ENCODE results near the gene ABCB4. TPM values are rescaled to one million over a fixed set of nuclear protein-coding genes. Genes with fewer than 3 reads are reported as not detected.

The ABCB4 gene
- total RNA-seq, 2 donors from 2014 or later: 4.2 to 7.4 TPM

- no peak for DNase-seq (ENCODE audit: low spot score)
- H3K27me3 ChIP-seq: no peaks in the 10 kb centered on the region
Observed at GRCh38 chr7:87451187-87451586, 24.3 kb downstream of the ABCB4 start.

GRCh38 chr7:87450706-87451105, 24.8 kb downstream of the ABCB4 start:
- Histone ChIP-seq H3K27me3 (no peaks in the 10 kb centered on the region), H3K4me1 (no peaks in the 10 kb centered on the region), H3K4me3 (no peak overlapping the region), H3K27ac (no peak overlapping the region), H3K36me3 (no peaks in the 10 kb centered on the region), H3K9me3 (no peaks in the 10 kb centered on the region)
- TF ChIP-seq CTCF (IDR thresholded peaks at IDR 0.05): no peak
- no peak for DNase-seq (ENCODE audit: low spot score)

More at GRCh38 chr7:87451187-87451586, 24.3 kb downstream of the ABCB4 start:
- Histone ChIP-seq H3K4me1 (no peaks in the 10 kb centered on the region), H3K4me3 (no peak overlapping the region), H3K36me3 (no peaks in the 10 kb centered on the region), H3K9me3 (no peaks in the 10 kb centered on the region), H3K27ac (no peak overlapping the region)
- no peak for TF ChIP-seq CTCF (IDR thresholded peaks at IDR 0.05)

- no peaks in the 10 kb centered on the region for H3K9me3 ChIP-seq
- no peak overlapping the region for H3K27ac ChIP-seq
- TF ChIP-seq CTCF (IDR thresholded peaks at IDR 0.05): no peak
- H3K27me3 ChIP-seq: no peaks in the 10 kb centered on the region
- H3K36me3 ChIP-seq: peaks cover 2% of the 10 kb centered on the region
- H3K4me1 ChIP-seq: no peaks in the 10 kb centered on the region
- no peak for DNase-seq (ENCODE audit: low spot score)
- no peak overlapping the region for H3K4me3 ChIP-seq
Observed at GRCh38 chr7:87448388-87448787, 27.1 kb downstream of the ABCB4 start.

- H3K27me3 ChIP-seq: no peaks in the 10 kb centered on the region
- no peak for DNase-seq (ENCODE audit: low spot score)
- H3K4me3 ChIP-seq: no peak overlapping the region
- TF ChIP-seq CTCF (IDR thresholded peaks at IDR 0.05): no peak
- no peaks in the 10 kb centered on the region for H3K9me3 ChIP-seq
- H3K36me3 ChIP-seq: peaks cover 10% of the 10 kb centered on the region
- H3K4me1 ChIP-seq: no peaks in the 10 kb centered on the region
- no peak overlapping the region for H3K27ac ChIP-seq
Observed at GRCh38 chr7:87447116-87447635, 28.3 kb downstream of the ABCB4 start.

GRCh38 chr7:87445897-87446296, 29.6 kb downstream of the ABCB4 start:
- no peak overlapping the region for H3K4me3 ChIP-seq
- no peaks in the 10 kb centered on the region for H3K27me3 ChIP-seq
- no peaks in the 10 kb centered on the region for H3K4me1 ChIP-seq
- TF ChIP-seq CTCF (IDR thresholded peaks at IDR 0.05): no peak
- peaks cover 10% of the 10 kb centered on the region for H3K36me3 ChIP-seq
- H3K9me3 ChIP-seq: no peaks in the 10 kb centered on the region
- no peak overlapping the region for H3K27ac ChIP-seq
- no peak for DNase-seq (ENCODE audit: low spot score)

- Histone ChIP-seq H3K4me1 (no peaks in the 10 kb centered on the region), H3K4me3 (no peak overlapping the region), H3K27ac (no peak overlapping the region), H3K36me3 (peaks cover 7% of the 10 kb centered on the region), H3K9me3 (no peaks in the 10 kb centered on the region), H3K27me3 (no peaks in the 10 kb centered on the region)
- no peak for TF ChIP-seq CTCF (IDR thresholded peaks at IDR 0.05)
- DNase-seq (ENCODE audit: low spot score): no peak
Observed at GRCh38 chr7:87435546-87435945, 39.9 kb downstream of the ABCB4 start.

All from right atrium auricular region (tissue), 2 donors.